Measurements from ENCODE around the gene TMEM184A.

Gene TMEM184A

DNA sequence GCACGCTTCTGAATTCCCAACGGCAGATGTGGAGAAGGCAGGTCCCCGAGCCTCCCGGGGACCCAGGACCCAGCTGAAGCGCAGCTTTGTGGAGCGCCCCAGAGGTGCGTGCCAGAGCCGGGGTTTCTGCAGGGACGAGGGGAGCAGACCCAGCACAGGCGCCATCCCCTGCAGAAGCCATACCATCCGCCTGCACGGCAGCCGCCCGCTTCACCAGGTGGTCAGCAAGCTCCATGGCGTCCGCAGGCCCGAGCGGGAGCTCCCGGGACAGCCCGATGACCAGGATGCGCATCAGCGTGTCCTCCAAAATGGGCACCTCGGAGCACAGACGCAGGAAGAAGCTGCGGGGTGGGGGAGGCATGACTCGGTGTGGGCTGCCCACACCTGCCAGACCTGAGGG lies 62.4 kb downstream of the TMEM184A start:
- no peak overlapping the region for H3K27ac ChIP-seq (ENCODE audit: insufficient read depth in 1 of 2, low read depth in 1 of 2, low read length in 2 of 2, poor library complexity in 1 of 2, severe bottlenecking in 2 of 2)
- 96% methylated on average over 26 of the region's 26 CpGs for WGBS (ENCODE audit: insufficient coverage)
- no peaks in the 10 kb centered on the region for H3K4me1 ChIP-seq (ENCODE audit: control extremely low read depth in 1 of 4, control insufficient read depth in 4 of 4, insufficient read depth in 4 of 4, low read length in 3 of 4)
- peaks cover 6 to 95% (median 57%) of the 10 kb centered on the region in 4 experiments for H3K36me3 ChIP-seq (ENCODE audit: control insufficient read depth in 4 of 4, insufficient read depth in 4 of 4, low read length in 3 of 4)
- DNase-seq, result no peak
- no peaks in the 10 kb centered on the region for H3K27me3 ChIP-seq (replicated peaks in 2 of 5; ENCODE audit: control insufficient read depth in 4 of 5, insufficient read depth in 5 of 5, low read length in 4 of 5)
- POLR2A ChIA-PET, result interaction anchor here (1.1 kb wide), 1 partner anchor 20 kb away, joined by 3 read pairs; no protein-coding TSS in a partner anchor
- H3K4me3 ChIP-seq (ENCODE audit: control insufficient read depth in 1 of 7, extremely low read depth in 1 of 7, insufficient read depth in 4 of 7, low read depth in 2 of 7, low read length in 6 of 7), result no peak overlapping the region
- CTCF ChIA-PET, result interaction anchor here (1.2 to 1.8 kb wide), 2 partner anchors 10 to 15 kb away, joined by 4 to 5 read pairs; no protein-coding TSS in a partner anchor
- no peaks in the 10 kb centered on the region for H3K9me3 ChIP-seq (ENCODE audit: control extremely low read depth in 1 of 5, control insufficient read depth in 4 of 5, insufficient read depth in 2 of 5, low read depth in 1 of 5, low read length in 4 of 5)

DNA sequence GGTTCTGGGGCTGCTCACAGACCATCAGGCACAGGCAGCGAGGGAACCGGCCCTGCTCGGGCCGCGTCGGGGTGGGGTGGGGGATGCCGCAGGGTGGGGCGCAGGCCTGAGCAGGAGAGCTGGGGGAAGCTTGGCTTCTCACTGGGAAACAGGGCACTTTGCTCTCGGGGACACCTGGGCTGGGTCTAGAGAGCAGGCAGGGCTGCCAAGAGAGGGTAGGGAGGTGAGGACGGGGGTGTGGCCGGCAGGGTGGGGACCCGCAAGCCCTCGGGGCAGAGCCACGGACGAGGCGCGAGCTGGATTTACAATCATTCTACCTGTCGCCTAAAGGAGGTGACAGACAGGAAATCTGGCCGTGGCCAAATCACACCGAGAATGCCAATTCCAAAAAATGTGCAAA lies 62.9 kb downstream of the TMEM184A start:
- Histone ChIP-seq H3K27me3 (replicated peaks in 2 of 5; ENCODE audit: control insufficient read depth in 4 of 5, insufficient read depth in 5 of 5, low read length in 4 of 5) (no peaks in the 10 kb centered on the region), H3K4me3 (ENCODE audit: control insufficient read depth in 1 of 7, extremely low read depth in 1 of 7, insufficient read depth in 4 of 7, low read depth in 2 of 7, low read length in 6 of 7) (no peak overlapping the region), H3K27ac (ENCODE audit: insufficient read depth in 1 of 2, low read depth in 1 of 2, low read length in 2 of 2, poor library complexity in 1 of 2, severe bottlenecking in 2 of 2) (no peak overlapping the region), H3K4me1 (ENCODE audit: control extremely low read depth in 1 of 4, control insufficient read depth in 4 of 4, insufficient read depth in 4 of 4, low read length in 3 of 4) (no peaks in the 10 kb centered on the region), H3K36me3 (ENCODE audit: control insufficient read depth in 4 of 4, insufficient read depth in 4 of 4, low read length in 3 of 4) (peaks cover 6 to 95% (median 59%) of the 10 kb centered on the region in 4 experiments), H3K9me3 (ENCODE audit: control extremely low read depth in 1 of 5, control insufficient read depth in 4 of 5, insufficient read depth in 2 of 5, low read depth in 1 of 5, low read length in 4 of 5) (no peaks in the 10 kb centered on the region)
- 98% methylated on average over 15 of the region's 20 CpGs for WGBS (ENCODE audit: insufficient coverage)
- ChIA-PET POLR2A (interaction anchor here (1.1 kb wide), 1 partner anchor 20 kb away, joined by 3 read pairs; no protein-coding TSS in a partner anchor), CTCF (interaction anchor here (1.2 to 1.8 kb wide), 2 partner anchors 10 to 15 kb away, joined by 4 to 5 read pairs; no protein-coding TSS in a partner anchor)
- DNase-seq, result no peak

DNA sequence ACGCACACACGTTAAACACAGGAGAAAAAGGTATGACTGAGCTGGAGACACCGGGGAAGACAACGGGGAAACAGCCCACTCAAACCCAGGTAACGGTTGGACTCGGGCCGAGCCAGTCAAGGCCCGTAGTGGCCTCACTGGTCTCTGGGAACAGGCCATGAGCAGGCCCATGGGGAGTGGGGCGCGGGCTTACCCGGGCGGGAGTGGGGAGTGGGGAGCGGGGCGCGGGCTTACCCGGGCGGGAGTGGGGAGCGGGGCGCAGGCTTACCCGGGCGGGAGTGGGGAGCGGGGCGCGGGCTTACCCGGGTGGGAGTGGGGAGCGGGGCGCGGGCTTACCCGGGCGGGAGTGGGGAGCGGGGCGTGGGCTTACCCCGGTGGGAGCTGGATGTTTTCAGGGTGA lies 63.4 kb downstream of the TMEM184A start:
- Histone ChIP-seq H3K9me3 (ENCODE audit: control extremely low read depth in 1 of 5, control insufficient read depth in 4 of 5, insufficient read depth in 2 of 5, low read depth in 1 of 5, low read length in 4 of 5) (no peaks in the 10 kb centered on the region), H3K27ac (ENCODE audit: insufficient read depth in 1 of 2, low read depth in 1 of 2, low read length in 2 of 2, poor library complexity in 1 of 2, severe bottlenecking in 2 of 2) (no peak overlapping the region), H3K27me3 (replicated peaks in 2 of 5; ENCODE audit: control insufficient read depth in 4 of 5, insufficient read depth in 5 of 5, low read length in 4 of 5) (no peaks in the 10 kb centered on the region), H3K4me1 (ENCODE audit: control extremely low read depth in 1 of 4, control insufficient read depth in 4 of 4, insufficient read depth in 4 of 4, low read length in 3 of 4) (no peaks in the 10 kb centered on the region), H3K4me3 (ENCODE audit: control insufficient read depth in 1 of 7, extremely low read depth in 1 of 7, insufficient read depth in 4 of 7, low read depth in 2 of 7, low read length in 6 of 7) (no peak overlapping the region), H3K36me3 (ENCODE audit: control insufficient read depth in 4 of 4, insufficient read depth in 4 of 4, low read length in 3 of 4) (peaks cover 7 to 95% (median 59%) of the 10 kb centered on the region in 4 experiments)
- POLR2A ChIA-PET, result interaction anchor here (1.1 kb wide), 1 partner anchor 21 kb away, joined by 3 read pairs; no protein-coding TSS in a partner anchor
- DNase-seq, result no peak
- CTCF ChIA-PET, result interaction anchor here (1.2 kb wide), 1 partner anchor 16 kb away, joined by 5 read pairs; no protein-coding TSS in a partner anchor
- WGBS (ENCODE audit: insufficient coverage), result 97% methylated on average over 13 of the region's 33 CpGs
